Measurements from ENCODE around the gene ARHGAP45. TPM values are rescaled to one million over a fixed set of nuclear protein-coding genes. Genes with fewer than 3 reads are reported as not detected.

The ARHGAP45 gene
- total and polyA plus RNA-seq, 9 of the 15 experiments (the other 6 are each of a cell fraction or from before 2014, with no cell fraction given), result 0.08 to 22.1 (median 4.2) TPM

- TF ChIP-seq TFAM (CRISPR knock-in tag; conservative IDR thresholded peaks at IDR 0.05) (no peak), SMAD4 (CRISPR knock-in tag; conservative IDR thresholded peaks at IDR 0.05) (peak; percentile 33; the same call in 1 of the 2 replicates), PCBP1 (IDR thresholded peaks at IDR 0.05; ENCODE audit: low read depth, low read length, poor library complexity, severe bottlenecking) (peak; percentile 23), CREM (IDR thresholded peaks at IDR 0.05; ENCODE audit: low read depth) (peak; percentile 80), NR0B1 (IDR thresholded peaks at IDR 0.05; ENCODE audit: partially characterized antibody) (no peak), PHTF2 (CRISPR knock-in tag; IDR thresholded peaks at IDR 0.05) (no peak), ZNF184 (CRISPR knock-in tag; IDR thresholded peaks at IDR 0.05) (no peak), E2F8 (IDR thresholded peaks at IDR 0.05; ENCODE audit: low read depth, partially characterized antibody) (no peak), HOMEZ (CRISPR knock-in tag; IDR thresholded peaks at IDR 0.05) (no peak), ZBTB5 (IDR thresholded peaks at IDR 0.05) (no peak), ZC3H11A (IDR thresholded peaks at IDR 0.05; ENCODE audit: low read depth, low read length) (no peak), GABPB1 (CRISPR knock-in tag; IDR thresholded peaks at IDR 0.05) (no peak), RBM22 (IDR thresholded peaks at IDR 0.05; ENCODE audit: low read depth, low read length, poor library complexity, severe bottlenecking) (no peak), TAF1 (IDR thresholded peaks at IDR 0.05; ENCODE audit: control insufficient read depth, extremely low read depth, insufficient read depth, low read length, severe bottlenecking) (peak; percentile 98), NCOA4 (IDR thresholded peaks at IDR 0.05; ENCODE audit: partially characterized antibody) (no peak), POLR2AphosphoS5 (IDR thresholded peaks at IDR 0.05; ENCODE audit: control insufficient read depth, insufficient read depth, low read depth, low read length) (no peak; the same call in 1 of the 2 replicates), BRCA1 (IDR thresholded peaks at IDR 0.05) (no peak), BRCA1 (CRISPR knock-in tag; IDR thresholded peaks at IDR 0.05) (no peak), PREB (CRISPR knock-in tag; IDR thresholded peaks at IDR 0.05) (no peak), PHB (CRISPR knock-in tag; IDR thresholded peaks at IDR 0.05) (no peak)
These were observed 46.0 kb upstream of the ARHGAP45 start, which contains the start of gene TMEM259 (continued) for GRCh38 chr19:1020868-1021425.
